ENCODE results near the gene GAST. TPM values are rescaled to one million over a fixed set of nuclear protein-coding genes. Genes with fewer than 3 reads are reported as not detected.

Gene GAST
- total RNA-seq, 1 experiment from 2014 or later: not detected

DNA sequence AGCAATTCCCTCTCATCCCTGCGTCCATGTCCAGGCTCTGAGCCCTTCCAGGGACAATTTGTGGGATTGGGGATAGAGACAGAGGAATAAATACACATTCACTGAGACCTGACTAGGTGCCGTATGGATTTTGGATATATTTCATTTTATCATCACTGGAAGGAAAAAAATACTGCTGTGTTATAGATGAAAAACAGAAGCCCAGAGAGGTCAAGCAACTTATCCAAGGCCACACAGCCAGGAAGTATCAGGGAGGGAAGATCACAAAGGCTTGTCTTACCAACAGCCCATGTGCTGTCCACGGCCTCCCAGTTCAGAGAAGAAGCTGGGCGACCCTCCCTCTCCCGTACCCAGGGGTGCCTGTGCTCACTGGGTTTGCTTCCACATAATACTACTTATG, 28.4 kb downstream of the GAST start:
- peaks cover 19% of the 10 kb centered on the region for H3K4me1 Mint-ChIP-seq (ENCODE audit: low read depth, unreplicated experiment)
- H3K27ac Mint-ChIP-seq (ENCODE audit: unreplicated experiment): no peak overlapping the region
- DNase-seq: no peak
- peaks cover 25% of the 10 kb centered on the region for H3K27me3 Mint-ChIP-seq (ENCODE audit: unreplicated experiment)
- no peaks in the 10 kb centered on the region for H3K9me3 Mint-ChIP-seq (ENCODE audit: low read depth, unreplicated experiment)
- BruUV-seq (replicated peaks): no TSS peak
- H3K4me3 Mint-ChIP-seq (ENCODE audit: low read depth, unreplicated experiment): no peak overlapping the region
- peaks cover 5% of the 10 kb centered on the region for H3K36me3 Mint-ChIP-seq (ENCODE audit: insufficient read depth, unreplicated experiment)
- intact Hi-C loops (cut with micrococcal nuclease; ENCODE audit: unreplicated experiment): no loop called here
- CTCF ChIA-PET: interaction anchor here (0.7 to 1.2 kb wide), 3 partner anchors 45 to 60 kb away, joined by 3 to 5 read pairs (median 4); partner anchors contain the start of gene JUP
- TF ChIP-seq, protein P1, sequence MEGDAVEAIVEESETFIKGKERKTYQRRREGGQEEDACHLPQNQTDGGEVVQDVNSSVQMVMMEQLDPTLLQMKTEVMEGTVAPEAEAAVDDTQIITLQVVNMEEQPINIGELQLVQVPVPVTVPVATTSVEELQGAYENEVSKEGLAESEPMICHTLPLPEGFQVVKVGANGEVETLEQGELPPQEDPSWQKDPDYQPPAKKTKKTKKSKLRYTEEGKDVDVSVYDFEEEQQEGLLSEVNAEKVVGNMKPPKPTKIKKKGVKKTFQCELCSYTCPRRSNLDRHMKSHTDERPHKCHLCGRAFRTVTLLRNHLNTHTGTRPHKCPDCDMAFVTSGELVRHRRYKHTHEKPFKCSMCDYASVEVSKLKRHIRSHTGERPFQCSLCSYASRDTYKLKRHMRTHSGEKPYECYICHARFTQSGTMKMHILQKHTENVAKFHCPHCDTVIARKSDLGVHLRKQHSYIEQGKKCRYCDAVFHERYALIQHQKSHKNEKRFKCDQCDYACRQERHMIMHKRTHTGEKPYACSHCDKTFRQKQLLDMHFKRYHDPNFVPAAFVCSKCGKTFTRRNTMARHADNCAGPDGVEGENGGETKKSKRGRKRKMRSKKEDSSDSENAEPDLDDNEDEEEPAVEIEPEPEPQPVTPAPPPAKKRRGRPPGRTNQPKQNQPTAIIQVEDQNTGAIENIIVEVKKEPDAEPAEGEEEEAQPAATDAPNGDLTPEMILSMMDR (IDR thresholded peaks at IDR 0.05; ENCODE audit: unreplicated experiment): no peak

DNA sequence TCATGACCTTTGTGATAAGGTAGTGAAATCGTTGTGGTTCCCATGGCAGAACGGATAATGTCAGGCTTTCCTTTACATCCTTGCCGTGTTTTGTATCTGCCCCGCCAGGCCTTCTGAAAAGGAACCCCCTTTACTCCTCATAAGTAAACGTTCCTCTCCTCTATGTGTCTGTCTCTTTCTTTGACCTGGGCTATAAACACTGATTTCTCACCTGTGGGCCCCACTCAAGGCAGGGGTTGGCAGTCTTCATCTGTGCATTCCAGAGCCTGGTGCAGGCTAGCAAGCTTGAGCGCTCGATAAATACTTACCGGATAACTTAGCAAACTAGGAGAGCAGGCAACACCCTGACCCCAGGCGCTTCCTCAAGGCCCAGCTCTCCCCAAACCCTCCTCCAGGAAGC, 29.6 kb downstream of the GAST start:
- no peak for DNase-seq
- Mint-ChIP-seq H3K4me3 (ENCODE audit: low read depth, unreplicated experiment) (no peak overlapping the region), H3K9me3 (ENCODE audit: low read depth, unreplicated experiment) (no peaks in the 10 kb centered on the region), H3K27me3 (ENCODE audit: unreplicated experiment) (peaks cover 22% of the 10 kb centered on the region), H3K4me1 (ENCODE audit: low read depth, unreplicated experiment) (peaks cover 19% of the 10 kb centered on the region), H3K36me3 (ENCODE audit: insufficient read depth, unreplicated experiment) (peaks cover 13% of the 10 kb centered on the region), H3K27ac (ENCODE audit: unreplicated experiment) (peak overlapping the region; percentile 6)
- no TSS peak for BruUV-seq (replicated peaks)
- CTCF ChIA-PET: interaction anchor here (0.6 to 1.0 kb wide), 2 partner anchors 21 to 45 kb away, joined by 3 to 4 read pairs; partner anchors contain the start of gene JUP
- intact Hi-C loops (cut with micrococcal nuclease; ENCODE audit: unreplicated experiment): no loop called here
- TF ChIP-seq, protein P1 (IDR thresholded peaks at IDR 0.05; ENCODE audit: unreplicated experiment): no peak

DNA sequence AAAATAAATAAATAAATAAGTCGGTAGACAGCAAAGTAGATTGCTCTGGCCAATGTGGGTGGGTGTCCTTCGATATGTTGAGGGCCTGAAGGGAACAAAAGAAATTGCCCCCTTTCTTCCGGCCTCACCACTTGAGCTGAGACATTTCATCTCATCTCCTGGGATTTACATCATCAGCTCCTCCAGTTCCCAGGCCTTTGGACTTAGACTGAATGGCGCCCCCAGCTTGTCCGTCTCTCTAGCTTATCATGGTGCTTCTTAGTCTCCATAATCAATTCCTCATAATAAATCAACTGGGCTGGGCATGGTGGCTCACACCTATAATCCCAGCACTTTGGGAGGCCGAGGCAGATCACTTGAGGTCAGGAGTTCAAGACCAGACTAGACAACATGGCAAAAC, 36.1 kb downstream of the GAST start:
- no peaks in the 10 kb centered on the region for H3K4me1 Mint-ChIP-seq (ENCODE audit: low read depth, unreplicated experiment)
- CTCF ChIA-PET: interaction anchor here (0.6 to 0.7 kb wide), 4 partner anchors 11 to 52 kb away, joined by 3 to 6 read pairs (median 3); no protein-coding TSS in a partner anchor
- H3K27me3 Mint-ChIP-seq (ENCODE audit: unreplicated experiment): peaks cover 14% of the 10 kb centered on the region
- TF ChIP-seq, protein P1 (IDR thresholded peaks at IDR 0.05; ENCODE audit: unreplicated experiment): no peak
- no peak overlapping the region for H3K4me3 Mint-ChIP-seq (ENCODE audit: low read depth, unreplicated experiment)
- BruUV-seq (replicated peaks): no TSS peak
- H3K36me3 Mint-ChIP-seq (ENCODE audit: insufficient read depth, unreplicated experiment): peaks cover 67% of the 10 kb centered on the region
- no peaks in the 10 kb centered on the region for H3K9me3 Mint-ChIP-seq (ENCODE audit: low read depth, unreplicated experiment)
- H3K27ac Mint-ChIP-seq (ENCODE audit: unreplicated experiment): peak overlapping the region; percentile 58
- DNase-seq: no peak
- intact Hi-C loops (cut with micrococcal nuclease; ENCODE audit: unreplicated experiment): no loop called here

DNA sequence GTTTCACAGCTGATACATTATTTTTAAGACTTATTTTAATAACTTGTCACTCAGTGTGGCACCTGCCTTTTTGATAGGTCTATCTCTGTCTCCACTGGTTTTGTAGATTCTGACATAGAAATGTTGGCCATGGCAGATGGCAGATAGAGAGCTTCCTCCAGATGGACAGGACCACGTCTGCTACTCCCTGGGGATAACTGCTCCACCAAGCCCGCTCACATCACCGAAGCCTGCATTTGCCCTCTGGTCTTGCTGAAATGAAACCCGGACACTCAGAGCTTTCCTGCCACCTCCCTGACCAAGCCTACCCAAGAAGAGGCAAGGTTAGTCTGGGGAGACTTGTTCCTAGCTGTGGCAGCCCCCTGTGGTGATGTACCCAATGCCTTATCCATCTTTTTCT, 38.7 kb downstream of the GAST start:
- no peak for DNase-seq
- intact Hi-C loops (cut with micrococcal nuclease; ENCODE audit: unreplicated experiment): no loop called here
- H3K4me3 Mint-ChIP-seq (ENCODE audit: low read depth, unreplicated experiment): no peak overlapping the region
- peaks cover 93% of the 10 kb centered on the region for H3K36me3 Mint-ChIP-seq (ENCODE audit: insufficient read depth, unreplicated experiment)
- BruUV-seq (replicated peaks): no TSS peak
- H3K4me1 Mint-ChIP-seq (ENCODE audit: low read depth, unreplicated experiment): no peaks in the 10 kb centered on the region
- peaks cover 13% of the 10 kb centered on the region for H3K27me3 Mint-ChIP-seq (ENCODE audit: unreplicated experiment)
- CTCF ChIA-PET: interaction anchor here (0.9 to 2.0 kb wide), 2 partner anchors 36 to 42 kb away, joined by 3 to 6 read pairs; partner anchors contain the start of gene JUP
- no peaks in the 10 kb centered on the region for H3K9me3 Mint-ChIP-seq (ENCODE audit: low read depth, unreplicated experiment)
- TF ChIP-seq, protein P1 (IDR thresholded peaks at IDR 0.05; ENCODE audit: unreplicated experiment): no peak
- H3K27ac Mint-ChIP-seq (ENCODE audit: unreplicated experiment): peak overlapping the region; percentile 39
